HG02973 (cell line): ENCODE data around the gene VAPA.
A peak's percentile ranks its signal among the peaks of the same experiment; 100 is the strongest.
"Not testable (repeated sequence)": the region's sequence is repeated elsewhere in the genome, so short reads cannot be mapped to it uniquely, and the experiment has no call there.

Source experiments
- ATAC-seq: cut with Tn5 transposase; IDR thresholded peaks from one replicate; pipeline ENCODE4 v1.9.1; 2021; ENCODE audit warnings: moderate library complexity; ENCODE audit not compliant: unreplicated experiment

Gene VAPA

DNA sequence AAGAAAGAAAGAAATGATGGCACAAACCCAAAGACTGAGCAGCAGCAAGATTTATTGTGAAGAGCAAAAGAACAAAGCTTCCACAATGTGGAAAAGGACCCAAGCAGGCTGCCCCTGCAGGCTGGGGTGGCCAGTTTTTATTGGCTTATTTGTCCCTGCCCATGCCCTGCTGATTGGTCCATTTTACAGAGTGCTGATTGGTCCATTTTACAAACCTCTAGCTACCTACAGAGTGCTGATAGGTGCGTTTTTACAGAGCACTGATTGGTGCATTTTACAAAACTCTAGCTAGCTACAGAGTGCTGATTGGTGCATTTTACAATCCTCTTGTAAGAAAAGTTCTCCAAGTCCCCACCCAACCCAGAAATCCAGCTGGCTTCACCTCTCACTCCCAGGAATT lies 1.5 kb upstream of the VAPA start:
- ATAC-seq: not testable (repeated sequence)

GRCh38 chr18:9913151-9913525 lies 678 bp upstream of the VAPA start:
- no peak for ATAC-seq

DNA sequence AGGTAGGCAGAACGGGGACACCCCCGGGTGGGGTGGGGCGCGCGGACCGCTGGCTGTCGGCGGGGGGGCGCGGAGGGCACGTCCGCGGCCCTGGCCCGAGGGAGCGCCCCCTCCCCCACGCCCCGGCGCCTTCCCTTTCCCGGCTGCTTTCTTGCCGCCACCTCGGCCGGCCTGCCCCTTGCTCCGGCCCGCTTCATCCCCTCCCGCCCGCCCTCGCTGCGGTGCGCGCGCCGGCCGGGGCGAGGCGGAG lies 443 bp downstream of the VAPA start:
- peak; percentile 10 for ATAC-seq

GRCh38 chr18:9914584-9915290 lies 921 bp downstream of the VAPA start:
- ATAC-seq: peak; percentile 26

GRCh38 chr18:9915291-9916076 lies 1.7 kb downstream of the VAPA start:
- no peak for ATAC-seq

DNA sequence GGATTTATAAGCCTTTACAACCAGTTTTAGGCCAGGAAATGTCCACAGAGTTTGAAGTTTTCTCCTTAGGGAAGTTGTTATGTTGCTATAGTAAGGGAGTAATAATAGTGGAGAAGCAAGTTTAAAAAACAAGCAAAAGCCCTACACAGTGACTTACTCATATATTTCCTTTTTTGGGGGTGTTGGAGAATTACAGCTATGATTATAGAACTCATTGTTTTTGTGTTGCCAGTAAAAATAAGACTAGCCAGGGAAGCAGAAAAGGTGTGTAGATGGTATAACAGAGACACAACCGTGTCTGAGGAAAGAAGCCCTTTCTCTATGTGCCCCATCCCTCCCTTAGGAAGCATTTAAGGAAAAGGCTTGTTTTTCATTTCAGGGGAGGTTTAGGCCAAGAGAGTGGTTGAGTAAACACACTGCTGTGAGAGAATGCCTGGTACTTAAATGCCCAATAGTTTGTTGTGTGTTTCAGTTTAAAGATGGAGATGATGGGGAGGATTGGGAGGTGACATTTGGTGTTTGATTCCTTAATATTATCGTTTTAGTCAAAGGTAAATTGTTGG lies 2.3 kb downstream of the VAPA start:
- ATAC-seq: no peak

GRCh38 chr18:9916808-9917207 lies 3.0 kb downstream of the VAPA start:
- no peak for ATAC-seq

DNA sequence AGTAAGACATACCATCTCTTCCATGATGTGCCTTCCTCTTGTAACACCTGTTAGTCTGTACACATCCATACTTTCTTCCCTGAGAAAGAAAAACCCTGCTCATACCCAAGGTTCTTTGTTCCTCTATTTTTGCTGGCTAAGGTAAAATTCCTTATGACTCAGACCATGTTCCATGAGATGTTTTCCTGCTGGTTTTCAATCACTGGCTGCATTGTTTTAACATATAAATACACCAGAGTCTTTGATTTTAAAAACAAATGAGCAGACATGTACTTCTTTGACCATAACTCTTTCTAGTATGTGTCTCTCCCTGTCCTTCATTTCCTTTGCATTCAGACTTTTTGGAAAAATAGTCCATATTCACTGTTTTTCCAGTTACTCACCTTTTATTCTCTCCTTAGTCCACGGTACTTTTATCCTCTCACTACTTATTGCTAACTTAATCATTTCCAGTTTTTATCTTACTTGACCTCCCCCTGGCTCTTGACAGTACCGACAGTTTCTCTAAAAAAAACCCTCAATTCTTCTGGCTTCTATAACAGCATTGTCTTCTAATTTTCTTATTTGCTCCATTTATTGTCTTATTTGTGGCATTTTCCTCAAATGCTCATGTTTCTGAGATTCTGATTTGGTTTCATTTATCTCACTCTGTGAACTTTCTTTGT lies 4.3 kb downstream of the VAPA start:
- ATAC-seq: no peak

DNA sequence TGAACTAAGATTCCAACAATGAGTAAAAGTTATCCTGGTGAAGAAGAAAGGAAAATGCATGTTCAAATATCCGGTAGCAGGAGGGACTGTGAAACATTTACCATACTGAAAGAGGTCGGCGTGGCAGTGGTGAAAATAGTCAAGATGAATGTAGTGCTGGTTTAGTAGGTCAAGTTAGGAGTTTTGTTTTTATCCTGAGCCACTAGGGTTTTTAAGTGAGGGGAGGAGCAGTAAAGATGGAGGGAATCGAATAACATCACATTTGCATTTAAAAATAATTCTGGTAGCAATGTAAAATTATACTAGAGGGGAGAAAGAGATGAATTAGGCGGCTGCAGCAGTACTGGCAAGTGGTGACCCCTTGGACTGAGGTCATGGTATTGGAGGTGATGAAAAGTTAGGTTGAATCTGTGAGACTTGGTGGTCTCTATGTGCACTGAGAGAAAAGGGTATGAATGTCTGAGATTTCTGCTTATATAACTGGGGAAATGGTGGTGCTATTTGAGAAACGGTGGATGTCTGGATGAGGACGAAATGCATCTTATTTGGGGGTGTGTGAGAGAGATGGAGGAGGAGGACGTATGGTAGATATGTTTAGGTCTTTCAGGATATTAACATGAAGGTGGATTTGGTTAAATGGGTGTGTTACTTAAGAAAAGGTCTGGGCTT lies 5.9 kb downstream of the VAPA start:
- no peak for ATAC-seq

DNA sequence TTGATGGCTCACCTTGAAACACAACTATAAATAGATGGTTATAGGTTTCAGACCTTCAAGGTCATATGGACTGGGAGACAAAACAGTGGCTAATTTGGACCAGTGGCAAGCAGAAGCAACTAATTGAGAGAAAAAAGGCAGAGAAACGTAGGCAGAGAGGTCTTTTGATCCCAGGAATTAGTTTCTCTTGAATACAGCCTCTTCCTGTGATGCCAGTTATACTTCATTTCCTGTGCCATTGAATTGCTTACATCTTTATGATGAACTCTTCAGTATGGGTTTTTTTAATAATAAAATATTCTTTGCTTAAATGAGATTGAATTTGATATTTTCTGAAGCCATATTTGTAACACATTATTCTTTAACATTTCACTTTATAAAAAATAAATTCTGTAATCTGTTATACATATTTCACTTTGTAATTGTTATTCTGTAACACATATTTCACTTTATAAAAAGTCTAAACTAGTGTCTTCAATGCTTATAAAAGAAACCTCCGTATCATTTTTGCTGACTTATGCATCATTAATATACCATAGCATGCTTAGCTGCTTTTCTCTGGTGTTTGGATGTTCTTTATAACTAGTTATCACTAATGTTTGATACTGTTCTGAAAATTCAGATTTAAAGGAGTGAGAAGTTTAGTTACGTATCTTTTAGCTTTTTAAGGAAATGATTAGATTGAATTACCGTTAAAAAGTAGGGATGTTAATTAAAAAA lies 8.9 kb downstream of the VAPA start:
- no peak for ATAC-seq

- ATAC-seq: no peak
Observed at GRCh38 chr18:9924371-9924943, 10.6 kb downstream of the VAPA start.

GRCh38 chr18:9925369-9925768 lies 11.6 kb downstream of the VAPA start:
- no peak for ATAC-seq

GRCh38 chr18:9925795-9926194 lies 12.0 kb downstream of the VAPA start:
- no peak for ATAC-seq

- no peak for ATAC-seq
Observed at GRCh38 chr18:9926223-9926894, 12.5 kb downstream of the VAPA start.

GRCh38 chr18:9926977-9927376 lies 13.2 kb downstream of the VAPA start:
- ATAC-seq: no peak

- no peak for ATAC-seq
Observed at GRCh38 chr18:9927392-9928063, 13.7 kb downstream of the VAPA start.

DNA sequence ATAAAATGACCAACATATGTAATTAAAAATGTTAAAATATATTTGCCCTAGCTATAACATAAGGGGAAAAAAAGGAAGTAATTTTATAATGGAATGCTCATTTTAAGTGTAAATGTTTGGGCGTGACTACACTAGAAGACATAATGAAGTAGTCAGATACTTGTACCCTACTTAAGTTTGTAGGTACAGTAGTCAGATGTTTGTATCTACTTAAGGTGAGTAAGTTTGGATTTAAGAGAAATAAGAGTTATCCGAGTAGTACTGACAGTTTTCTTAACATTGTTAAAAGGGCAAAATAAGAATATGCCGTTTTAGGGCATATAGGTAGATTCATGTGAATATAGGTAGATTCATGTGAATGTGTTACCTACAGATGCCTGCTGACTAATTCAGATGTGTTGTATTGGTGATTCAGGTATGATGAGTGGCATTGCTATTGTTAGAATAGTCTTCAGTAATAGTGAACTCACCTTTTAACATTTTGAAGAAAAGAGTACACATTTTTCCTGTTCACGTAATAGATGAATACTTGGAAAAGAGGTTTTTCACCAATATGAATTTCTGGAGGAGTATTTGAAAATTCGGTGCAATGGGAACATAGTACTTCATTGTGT lies 14.9 kb downstream of the VAPA start:
- ATAC-seq: no peak

DNA sequence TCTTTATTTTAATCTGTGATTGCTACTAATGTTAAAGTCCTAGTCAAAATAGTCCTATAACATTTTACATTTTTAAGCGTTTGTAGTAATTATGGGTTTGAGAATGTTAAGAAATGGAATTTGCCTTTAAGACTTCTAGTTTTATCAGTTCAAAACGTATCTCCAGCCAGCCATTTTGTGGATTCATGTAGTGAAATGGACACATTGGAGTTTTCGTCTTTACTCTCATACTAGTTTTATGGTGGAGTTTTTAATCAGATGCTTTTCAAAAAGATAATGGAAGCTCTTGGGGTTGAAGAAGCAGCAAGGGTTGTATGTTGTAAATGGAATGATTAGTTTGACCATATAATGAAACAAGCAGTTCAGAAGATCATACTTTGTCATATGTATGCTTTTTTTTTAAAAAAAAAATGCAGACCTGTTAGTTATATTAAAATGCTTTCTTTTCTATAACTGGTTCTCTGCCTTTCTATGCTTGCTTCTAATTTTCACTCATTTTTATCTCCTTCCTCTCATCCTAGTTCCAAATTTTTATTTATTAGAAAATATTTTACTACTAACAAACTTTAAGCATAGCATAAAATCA lies 16.6 kb downstream of the VAPA start:
- no peak for ATAC-seq

GRCh38 chr18:9931146-9931545 lies 17.3 kb downstream of the VAPA start:
- ATAC-seq: no peak
